ENCODE measurements around the gene HOXB4. TPM values are rescaled to one million over a fixed set of nuclear protein-coding genes. Genes with fewer than 3 reads are reported as not detected.

HOXB4 gene
- total and polyA plus RNA-seq, 12 donors = 1.7 to 9.8 (median 3.4) TPM

GRCh38 chr17:48527547-48527932 lies 50.6 kb downstream of the HOXB4 start:
- no peaks in the 10 kb centered on the region for H3K36me3 ChIP-seq (replicated peaks in 1 of 2)
- H3K4me1 ChIP-seq (replicated peaks in 1 of 2) = no peaks in the 10 kb centered on the region
- no peak for DNase-seq
- TF ChIP-seq CTCF (IDR thresholded peaks at IDR 0.05) = no peak
- TF ChIP-seq POLR2A (IDR thresholded peaks at IDR 0.05) = no peak
- no peak overlapping the region for H3K4me3 ChIP-seq
- H3K27me3 ChIP-seq = no peaks in the 10 kb centered on the region
- no peak overlapping the region for H3K27ac ChIP-seq
- 65 to 78% (median 74%) methylated on average over 13 to 14 of the region's 14 CpGs for WGBS, 4 donors
- no peaks in the 10 kb centered on the region for H3K9me3 ChIP-seq (replicated peaks in 1 of 3)
- intact Hi-C loops (cut with DNase I) = no loop called here

GRCh38 chr17:48526608-48527546 lies 51.3 kb downstream of the HOXB4 start:
- intact Hi-C loops (cut with DNase I) = no loop called here
- no peak overlapping the region for H3K4me3 ChIP-seq
- H3K27me3 ChIP-seq = no peaks in the 10 kb centered on the region
- WGBS, 4 donors = 52 to 75% (median 56%) methylated on average over 30 to 59 of the region's 59 CpGs
- no peak overlapping the region for H3K27ac ChIP-seq
- H3K9me3 ChIP-seq (replicated peaks in 1 of 3) = no peaks in the 10 kb centered on the region
- peaks cover 0 to 5% of the 10 kb centered on the region in 2 donors for H3K4me1 ChIP-seq (replicated peaks in 1 of 2)
- TF ChIP-seq CTCF (IDR thresholded peaks at IDR 0.05) = no peak
- no peak for TF ChIP-seq POLR2A (IDR thresholded peaks at IDR 0.05)
- no peak for DNase-seq
- no peaks in the 10 kb centered on the region for H3K36me3 ChIP-seq (replicated peaks in 1 of 2)

MicroRNAs encoded within 50 kb of the gene (microRNA counts, 767-probe panel; counts per million panel counts)
- microRNA hsa-miR-10a-5p = 5,281 to 5,810 counts per million in 2 donors

Other genes with a start within 250 kb of the HOXB4 start
- gene SKAP1, start 148.1 kb downstream of the HOXB4 start, total RNA-seq = 10 to 100 TPM in 3 of 9 donors, 1 to 10 TPM in 6; 3.2 to 24.0 (median 9.8) TPM
- 100 to 1,000 TPM in 1 of 3 donors, 10 to 100 TPM in 2; 28.1 to 117 (median 52.8) TPM for gene SKAP1, start 148.1 kb downstream of the HOXB4 start, polyA plus RNA-seq
- not detected for gene HOXB1, start 47.3 kb downstream of the HOXB4 start, total RNA-seq
- not detected for gene HOXB1, start 47.3 kb downstream of the HOXB4 start, polyA plus RNA-seq
- 10 to 100 TPM in 8 of 9 donors, 1 to 10 TPM in 1; 6.3 to 61.1 (median 27.8) TPM for gene HOXB2, start 33.2 kb downstream of the HOXB4 start, total RNA-seq
- 10 to 100 TPM; 17.9 to 73.6 (median 24.2) TPM for gene HOXB2, start 33.2 kb downstream of the HOXB4 start, polyA plus RNA-seq
- 10 to 100 TPM in 4 of 9 donors, 1 to 10 TPM in 5; 2.3 to 18.8 (median 6.9) TPM for gene HOXB3, start 11.9 kb upstream of the HOXB4 start, total RNA-seq
- gene HOXB3, start 11.9 kb upstream of the HOXB4 start, polyA plus RNA-seq = 10 to 100 TPM in 2 of 3 donors, 1 to 10 TPM in 1; 3.3 to 28.8 (median 11.4) TPM
- 1 to 10 TPM in 6 of 9 donors, under 1 TPM in 3; 0.12 to 4.8 (median 2.1) TPM for gene HOXB5, start 15.4 kb upstream of the HOXB4 start, total RNA-seq
- 10 to 100 TPM in 1 of 3 donors, 1 to 10 TPM in 2; 4.2 to 10.5 (median 5.6) TPM for gene HOXB5, start 15.4 kb upstream of the HOXB4 start, polyA plus RNA-seq
- 10 to 100 TPM in 6 of 9 donors, 1 to 10 TPM in 3; 1.7 to 20.3 (median 11.7) TPM for gene HOXB6, start 26.6 kb upstream of the HOXB4 start, total RNA-seq
- 10 to 100 TPM; 10.9 to 23.1 (median 11.9) TPM for gene HOXB6, start 26.6 kb upstream of the HOXB4 start, polyA plus RNA-seq
- 10 to 100 TPM in 5 of 9 donors, 1 to 10 TPM in 4; 6.2 to 16.7 (median 10.6) TPM for gene HOXB7, start 32.7 kb upstream of the HOXB4 start, total RNA-seq
- 10 to 100 TPM; 20.3 to 27.0 (median 24.4) TPM for gene HOXB7, start 32.7 kb upstream of the HOXB4 start, polyA plus RNA-seq
- gene HOXB8, start 36.9 kb upstream of the HOXB4 start, total RNA-seq = 10 to 100 TPM in 1 of 9 donors, 1 to 10 TPM in 7, under 1 TPM in 1; 0.72 to 12.2 (median 6.2) TPM
- 10 to 100 TPM in 1 of 3 donors, 1 to 10 TPM in 2; 4.2 to 13.3 (median 5.6) TPM for gene HOXB8, start 36.9 kb upstream of the HOXB4 start, polyA plus RNA-seq
- gene HOXB9, start 48.0 kb upstream of the HOXB4 start, total RNA-seq = 1 to 10 TPM in 3 of 9 donors, under 1 TPM in 4, not detected in 2; 0.11 to 2.7 (median 0.42) TPM
- 1 to 10 TPM in 1 of 3 donors, under 1 TPM in 2; 0.64 to 1.0 (median 0.72) TPM for gene HOXB9, start 48.0 kb upstream of the HOXB4 start, polyA plus RNA-seq
- gene PRAC1, start 144.2 kb upstream of the HOXB4 start, total RNA-seq = not detected
- 1 to 10 TPM in 1 of 3 donors, not detected in 2; 2.7 TPM for gene PRAC1, start 144.2 kb upstream of the HOXB4 start, polyA plus RNA-seq
- not detected for gene PRAC2, start 144.8 kb upstream of the HOXB4 start, total RNA-seq
- gene PRAC2, start 144.8 kb upstream of the HOXB4 start, polyA plus RNA-seq = not detected
- gene HOXB13, start 150.4 kb upstream of the HOXB4 start, total RNA-seq = under 1 TPM in 2 of 9 donors, not detected in 7; 0.07 to 0.11 TPM
- not detected for gene HOXB13, start 150.4 kb upstream of the HOXB4 start, polyA plus RNA-seq
- under 1 TPM in 5 of 9 donors, not detected in 4; under 0.01 to 0.55 (median 0.40) TPM for gene TTLL6, start 238.9 kb upstream of the HOXB4 start, total RNA-seq
- 1 to 10 TPM in 1 of 3 donors, under 1 TPM in 2; 0.29 to 2.0 (median 0.51) TPM for gene TTLL6, start 238.9 kb upstream of the HOXB4 start, polyA plus RNA-seq

All from adrenal gland (tissue), 12 donors.